GM12875 (cell line): Measurements from ENCODE around the gene MMAB.
"Not testable (repeated sequence)": the region's sequence is repeated elsewhere in the genome, so short reads cannot be mapped to it uniquely, and the experiment has no call there.

Experiments used
- H3K4me3 ChIP-seq: one replicate; pipeline ENCODE4 v1.5.1; 2011; ENCODE audit warnings: low read depth, low read length, control low read depth
- CTCF ChIP-seq: IDR thresholded peaks from 2 replicates; pipeline ENCODE4 v1.5.1; 2011; ENCODE audit warnings: low read depth, mild to moderate bottlenecking, control low read depth, inconsistent platforms, low read length, moderate library complexity, borderline replicate concordance; ENCODE audit not compliant: insufficient read depth

MMAB gene

GRCh38 chr12:109604132-109604585, 30.9 kb upstream of the MMAB start:
- TF ChIP-seq CTCF: no peak
- no peak overlapping the region for H3K4me3 ChIP-seq

GRCh38 chr12:109602132-109602531, 28.8 kb upstream of the MMAB start:
- not testable (repeated sequence) for H3K4me3 ChIP-seq

- H3K4me3 ChIP-seq: no peak overlapping the region
- TF ChIP-seq CTCF: no peak
Observed at GRCh38 chr12:109601557-109601956, 28.3 kb upstream of the MMAB start.

GRCh38 chr12:109600995-109601394, 27.7 kb upstream of the MMAB start:
- H3K4me3 ChIP-seq: no peak overlapping the region
- TF ChIP-seq CTCF: no peak

GRCh38 chr12:109600481-109600880, 27.2 kb upstream of the MMAB start:
- H3K4me3 ChIP-seq: no peak overlapping the region
- no peak for TF ChIP-seq CTCF

- no peak overlapping the region for H3K4me3 ChIP-seq
- no peak for TF ChIP-seq CTCF
Observed at GRCh38 chr12:109599087-109599486, 25.8 kb upstream of the MMAB start.

- no peak for TF ChIP-seq CTCF
- no peak overlapping the region for H3K4me3 ChIP-seq
Observed at GRCh38 chr12:109598428-109598854, 25.1 kb upstream of the MMAB start.
